BJ (cell line): Measurements from ENCODE around the gene LHX5. TPM values are rescaled to one million over a fixed set of nuclear protein-coding genes. Genes with fewer than 3 reads are reported as not detected.

Source experiments
- CTCF ChIA-PET: fragments of 350-600 bp; formaldehyde crosslinking; extraction: SDS; loops from one replicate; lab custom pipeline; 2021; ENCODE audit warnings: antibody characterized with exemption, inconsistent platforms; lab: Yijun Ruan, JAX
- POLR2A ChIA-PET: fragments of 300-600 bp; sonication (Branson Sonifier 250); formaldehyde crosslinking; extraction: SDS; loops from one replicate; lab custom pipeline; 2021; ENCODE audit warnings: antibody characterized with exemption; lab: Charles Lee
- DNase-seq: peaks from one replicate; pipeline ENCODE4 v3.0.0-alpha.2; 2011; ENCODE audit warnings: low read depth
- H3K27me3 ChIP-seq: 2 replicates; pipeline ENCODE4 v1.6.0; 2011; ENCODE audit warnings: low read length; ENCODE audit not compliant: control insufficient read depth, insufficient read depth
- H3K36me3 ChIP-seq: 2 replicates; pipeline ENCODE4 v1.5.1; 2011; ENCODE audit warnings: low read length; ENCODE audit not compliant: control insufficient read depth, insufficient read depth
- H3K4me3 ChIP-seq: 2 replicates; pipeline ENCODE4 v1.5.1; 2011; ENCODE audit warnings: low read depth, mild to moderate bottlenecking, control low read depth, low read length
- CTCF ChIP-seq: IDR thresholded peaks from 2 replicates; pipeline ENCODE4 v1.5.1; 2011; ENCODE audit warnings: low read depth, mild to moderate bottlenecking, control low read depth, inconsistent platforms, low read length, moderate library complexity; ENCODE audit not compliant: insufficient read depth
- polyA plus RNA-seq: library from polyadenylated mRNA; depleted of rRNA; stranded (reverse); fragments of >200 nt; gene quantifications from 2 replicates; pipeline ENCODE4 v1.2.3, GENCODE V29; 2011

The LHX5 gene
- polyA plus RNA-seq, 1 experiment, result not detected

GRCh38 chr12:113468365-113469223 lies 3.1 kb downstream of the LHX5 start:
- no peaks in the 10 kb centered on the region for H3K36me3 ChIP-seq
- no peak for TF ChIP-seq CTCF
- CTCF ChIA-PET, result no interaction called here
- no peak for DNase-seq
- POLR2A ChIA-PET, result no interaction called here
- no peak overlapping the region for H3K4me3 ChIP-seq
- peaks cover 90% of the 10 kb centered on the region for H3K27me3 ChIP-seq

GRCh38 chr12:113467502-113468364 lies 3.9 kb downstream of the LHX5 start:
- POLR2A ChIA-PET, result no interaction called here
- no peak for DNase-seq
- no peak for TF ChIP-seq CTCF
- CTCF ChIA-PET, result interaction anchor here (1.4 kb wide), 1 partner anchor 12 kb away, joined by 3 read pairs; no protein-coding TSS in a partner anchor
- peak overlapping the region; percentile 36 for H3K4me3 ChIP-seq
- H3K36me3 ChIP-seq, result no peaks in the 10 kb centered on the region
- peaks cover 90% of the 10 kb centered on the region for H3K27me3 ChIP-seq

GRCh38 chr12:113467142-113467501 lies 4.5 kb downstream of the LHX5 start:
- TF ChIP-seq CTCF, result no peak
- CTCF ChIA-PET, result interaction anchor here (1.4 kb wide), 1 partner anchor 13 kb away, joined by 3 read pairs; no protein-coding TSS in a partner anchor
- peaks cover 87% of the 10 kb centered on the region for H3K27me3 ChIP-seq
- POLR2A ChIA-PET, result no interaction called here
- DNase-seq, result no peak
- H3K4me3 ChIP-seq, result peak overlapping the region; percentile 36
- no peaks in the 10 kb centered on the region for H3K36me3 ChIP-seq

DNA sequence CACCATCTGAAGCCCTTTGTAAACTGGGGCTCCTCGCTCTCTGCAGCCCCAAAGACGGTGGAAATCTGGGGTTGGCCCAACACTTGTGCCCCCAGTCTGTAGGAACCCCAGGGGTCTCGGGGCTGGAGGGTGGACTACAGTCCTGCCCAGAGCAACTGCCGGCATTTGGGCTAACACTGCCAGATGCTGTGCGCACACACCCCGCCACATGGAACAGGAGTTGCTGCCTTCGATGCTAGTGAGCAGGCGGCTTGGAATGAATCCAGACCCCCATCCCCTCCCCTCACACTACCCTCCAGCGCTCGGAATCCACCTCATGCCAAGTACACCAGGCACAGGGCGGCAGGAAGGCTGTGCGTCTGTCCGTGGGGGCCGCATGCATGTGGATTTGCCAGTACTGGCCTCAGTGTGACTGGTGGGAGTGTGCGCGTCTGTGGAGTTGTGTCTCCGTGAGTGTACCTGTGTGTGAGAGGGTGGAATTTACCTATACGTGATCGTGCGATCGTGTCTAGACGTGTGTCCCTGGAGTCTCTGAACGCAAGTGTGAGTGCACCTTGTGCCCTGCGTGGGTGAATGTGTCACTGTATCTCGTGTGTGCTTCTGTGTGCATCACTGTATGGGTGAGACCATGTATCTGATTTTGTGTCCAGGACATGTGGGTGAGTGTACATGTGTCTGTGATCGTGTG lies 5.1 kb downstream of the LHX5 start:
- ChIA-PET POLR2A (no interaction called here), CTCF (interaction anchor here (1.3 to 1.4 kb wide), 2 partner anchors 9 to 13 kb away, joined by 3 read pairs; no protein-coding TSS in a partner anchor)
- H3K36me3 ChIP-seq, result no peaks in the 10 kb centered on the region
- TF ChIP-seq CTCF, result no peak
- H3K27me3 ChIP-seq, result peaks cover 83% of the 10 kb centered on the region
- peak overlapping the region; percentile 36; the same call in 1 of the 2 replicates for H3K4me3 ChIP-seq
- DNase-seq, result no peak
